ENCODE measurements around the gene SGMS1. TPM values are rescaled to one million over a fixed set of nuclear protein-coding genes. Genes with fewer than 3 reads are reported as not detected.

Gene SGMS1
- total RNA-seq, 1 experiment from 2014 or later, result 20.4 TPM

GRCh38 chr10:50315424-50315823, 308.3 kb downstream of the SGMS1 start:
- no peak overlapping the region for H3K14ac ChIP-seq (ENCODE audit: insufficient read depth, low read length)
- no peaks in the 10 kb centered on the region for H3K79me1 ChIP-seq (ENCODE audit: insufficient read depth, low read depth, low read length, poor library complexity, severe bottlenecking)
- no peak overlapping the region for H3K27ac ChIP-seq (ENCODE audit: insufficient read length, low read depth, low read length)
- H4K8ac ChIP-seq (replicated peaks; ENCODE audit: insufficient read length, low read depth, low read length), result no peak overlapping the region
- no peaks in the 10 kb centered on the region for H3K79me2 ChIP-seq (ENCODE audit: insufficient read depth, low read length)
- no peak overlapping the region for H3K23ac ChIP-seq (ENCODE audit: insufficient read length, low read depth, low read length)
- no peaks in the 10 kb centered on the region for H3K9me3 ChIP-seq (ENCODE audit: control insufficient read depth, low read depth, low read length)
- no peaks in the 10 kb centered on the region for H3K23me2 ChIP-seq (ENCODE audit: insufficient read length, low read depth, low read length, poor library complexity, severe bottlenecking)
- no peak overlapping the region for H2BK120ac ChIP-seq (ENCODE audit: low read depth, low read length, poor library complexity, severe bottlenecking)
- H4K91ac ChIP-seq (ENCODE audit: insufficient read length, low read depth, low read length), result no peak overlapping the region
- Mint-ChIP-seq H3K4me3 (no peak overlapping the region), H3K9me3 (no peaks in the 10 kb centered on the region), H3K4me1 (no peaks in the 10 kb centered on the region), H3K36me3 (ENCODE audit: insufficient read depth in 1 of 3, low read depth in 3 of 3) (peaks cover 0 to 5% (median 2%) of the 10 kb centered on the region in 3 experiments; a peak in 3 of 7 replicates), H3K27me3 (ENCODE audit: low read depth) (no peaks in the 10 kb centered on the region), H3K27ac (peak overlapping the region in 1 of 3 experiments; percentile 29; a peak in 1 of 7 replicates)
- H3K4me2 ChIP-seq (ENCODE audit: insufficient read depth, insufficient read length, low read length), result no peak overlapping the region
- no peak overlapping the region for H3K4ac ChIP-seq (ENCODE audit: low read depth, low read length)
- H4K5ac ChIP-seq (ENCODE audit: insufficient read length, low read depth, low read length), result no peak overlapping the region
- H3K18ac ChIP-seq (ENCODE audit: insufficient read length, low read depth, low read length), result no peak overlapping the region
- no peaks in the 10 kb centered on the region for H4K20me1 ChIP-seq (ENCODE audit: control insufficient read depth, insufficient read depth, insufficient read length)
- H3K56ac ChIP-seq (ENCODE audit: insufficient read length, low read depth, low read length), result no peak overlapping the region
- H2AK5ac ChIP-seq (ENCODE audit: insufficient read length, low read length), result no peak overlapping the region
- TF ChIP-seq, protein P1, sequence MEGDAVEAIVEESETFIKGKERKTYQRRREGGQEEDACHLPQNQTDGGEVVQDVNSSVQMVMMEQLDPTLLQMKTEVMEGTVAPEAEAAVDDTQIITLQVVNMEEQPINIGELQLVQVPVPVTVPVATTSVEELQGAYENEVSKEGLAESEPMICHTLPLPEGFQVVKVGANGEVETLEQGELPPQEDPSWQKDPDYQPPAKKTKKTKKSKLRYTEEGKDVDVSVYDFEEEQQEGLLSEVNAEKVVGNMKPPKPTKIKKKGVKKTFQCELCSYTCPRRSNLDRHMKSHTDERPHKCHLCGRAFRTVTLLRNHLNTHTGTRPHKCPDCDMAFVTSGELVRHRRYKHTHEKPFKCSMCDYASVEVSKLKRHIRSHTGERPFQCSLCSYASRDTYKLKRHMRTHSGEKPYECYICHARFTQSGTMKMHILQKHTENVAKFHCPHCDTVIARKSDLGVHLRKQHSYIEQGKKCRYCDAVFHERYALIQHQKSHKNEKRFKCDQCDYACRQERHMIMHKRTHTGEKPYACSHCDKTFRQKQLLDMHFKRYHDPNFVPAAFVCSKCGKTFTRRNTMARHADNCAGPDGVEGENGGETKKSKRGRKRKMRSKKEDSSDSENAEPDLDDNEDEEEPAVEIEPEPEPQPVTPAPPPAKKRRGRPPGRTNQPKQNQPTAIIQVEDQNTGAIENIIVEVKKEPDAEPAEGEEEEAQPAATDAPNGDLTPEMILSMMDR (conservative IDR thresholded peaks at IDR 0.05), result no peak
- no peak overlapping the region for H2BK20ac ChIP-seq (ENCODE audit: low read depth, low read length, poor library complexity, severe bottlenecking)
- DNase-seq, result no peak
- no peak overlapping the region for H3K9ac ChIP-seq (ENCODE audit: extremely low read depth, insufficient read length, low read length)
- H2AFZ ChIP-seq (ENCODE audit: low read length), result no peak overlapping the region
- no peak overlapping the region for H2BK15ac ChIP-seq (ENCODE audit: low read depth, low read length)
- no peak overlapping the region for H2BK5ac ChIP-seq (ENCODE audit: insufficient read length, low read length)
- no peak overlapping the region for H2BK12ac ChIP-seq (ENCODE audit: insufficient read length, low read depth, low read length)
- no peaks in the 10 kb centered on the region for H3K27me3 ChIP-seq (ENCODE audit: insufficient read depth, low read length)
- no peak overlapping the region for H3T11ph ChIP-seq (ENCODE audit: low read length)
- no peaks in the 10 kb centered on the region for H3K4me1 ChIP-seq (ENCODE audit: insufficient read depth, low read length)
